Brain microvascular endothelial cell (primary cell): ENCODE data around the gene KRTAP10-2.

Experiments
- DNase-seq: peaks from one replicate; pipeline ENCODE4 v3.0.0-alpha.2; 2020
- H3K27ac ChIP-seq: fragments of 250-450 bp; sonication (Bioruptor Pico); 2 replicates; pipeline ENCODE4 v1.5.1; 2020; ENCODE audit warnings: mild to moderate bottlenecking, moderate library complexity
- H3K27me3 ChIP-seq: fragments of 250-450 bp; sonication (Bioruptor Pico); replicated peaks from 2 replicates; pipeline ENCODE4 v1.5.1; 2020; ENCODE audit warnings: mild to moderate bottlenecking
- H3K36me3 ChIP-seq: fragments of 250-450 bp; sonication (Bioruptor Pico); replicated peaks from 2 replicates; pipeline ENCODE4 v1.5.1; 2020; ENCODE audit warnings: mild to moderate bottlenecking
- H3K4me3 ChIP-seq: 2 replicates; pipeline ENCODE4 v1.5.1; 2011; ENCODE audit warnings: low read depth, mild to moderate bottlenecking, control low read depth, low read length, moderate library complexity
- CTCF ChIP-seq: IDR thresholded peaks from 2 replicates; pipeline ENCODE4 v1.5.1; 2011; ENCODE audit warnings: low read depth, mild to moderate bottlenecking, moderate library complexity, low read length, control low read depth, inconsistent platforms; ENCODE audit errors: missing control alignments
- in situ Hi-C: cut with HindIII; loops from 2 replicates; pipeline ENCODE4 v1.10.0; 2017; ENCODE audit warnings: low sequenced_read_pairs, low pct_ligation_motif_present

Gene KRTAP10-2

GRCh38 chr21:44590311-44590721 lies 39.0 kb upstream of the KRTAP10-2 start:
- Histone ChIP-seq H3K27ac (no peak overlapping the region), H3K27me3 (peaks cover 11% of the 10 kb centered on the region), H3K36me3 (no peaks in the 10 kb centered on the region), H3K4me3 (no peak overlapping the region)
- no peak for TF ChIP-seq CTCF
- DNase-seq, result no peak
- in situ Hi-C loops, result no loop called here

- H3K4me3 ChIP-seq, result no peak overlapping the region
- no peak for TF ChIP-seq CTCF
- in situ Hi-C loops, result no loop called here
- no peak overlapping the region for H3K27ac ChIP-seq
- no peaks in the 10 kb centered on the region for H3K36me3 ChIP-seq
- DNase-seq, result no peak
- peaks cover 11% of the 10 kb centered on the region for H3K27me3 ChIP-seq
Observed at GRCh38 chr21:44589586-44590305, 38.4 kb upstream of the KRTAP10-2 start.

DNA sequence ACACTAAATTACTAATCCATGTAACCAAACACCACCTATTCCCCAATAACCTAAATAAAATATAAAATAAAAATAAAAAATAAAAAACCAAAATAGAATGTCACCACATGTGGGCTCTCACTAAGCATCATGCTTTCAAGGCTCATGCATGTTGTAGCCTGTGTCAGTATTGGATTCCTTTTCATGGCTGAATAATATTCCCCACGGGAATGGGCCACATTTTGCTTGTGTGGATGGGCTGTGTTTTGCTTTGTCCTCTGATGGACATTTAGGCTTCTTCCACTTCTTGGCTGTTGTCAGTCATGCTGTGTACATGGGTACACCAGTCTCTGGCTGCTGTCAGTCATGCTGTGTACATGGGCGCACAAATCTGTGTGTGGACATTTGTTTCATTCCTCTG lies 37.8 kb upstream of the KRTAP10-2 start:
- TF ChIP-seq CTCF, result no peak
- H3K36me3 ChIP-seq, result no peaks in the 10 kb centered on the region
- H3K27ac ChIP-seq, result no peak overlapping the region
- no peak overlapping the region for H3K4me3 ChIP-seq
- no peak for DNase-seq
- peaks cover 11% of the 10 kb centered on the region for H3K27me3 ChIP-seq
- in situ Hi-C loops, result no loop called here

DNA sequence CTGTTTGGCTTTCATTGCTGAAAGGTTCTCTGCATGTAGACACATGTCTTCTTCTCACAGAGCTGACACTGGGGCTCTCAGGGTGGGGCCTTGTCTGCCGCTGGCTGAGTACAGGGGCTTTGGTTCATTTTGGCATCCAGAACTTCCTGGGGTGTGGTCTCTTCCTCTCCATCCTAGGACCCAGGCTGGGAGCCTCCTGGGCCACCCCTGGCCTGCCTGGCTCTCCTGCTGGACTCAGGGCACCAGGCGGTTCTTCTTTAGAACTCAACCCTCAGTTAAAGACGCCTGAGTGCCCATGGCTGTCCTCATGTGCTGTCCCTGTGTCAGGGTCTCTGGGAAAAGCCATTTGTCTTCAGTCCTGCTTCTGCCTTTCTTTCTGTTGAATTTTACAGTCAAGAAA lies 34.6 kb upstream of the KRTAP10-2 start:
- Histone ChIP-seq H3K36me3 (no peaks in the 10 kb centered on the region), H3K27me3 (no peaks in the 10 kb centered on the region), H3K27ac (no peak overlapping the region), H3K4me3 (no peak overlapping the region)
- TF ChIP-seq CTCF, result no peak
- no peak for DNase-seq
- in situ Hi-C loops, result no loop called here

DNA sequence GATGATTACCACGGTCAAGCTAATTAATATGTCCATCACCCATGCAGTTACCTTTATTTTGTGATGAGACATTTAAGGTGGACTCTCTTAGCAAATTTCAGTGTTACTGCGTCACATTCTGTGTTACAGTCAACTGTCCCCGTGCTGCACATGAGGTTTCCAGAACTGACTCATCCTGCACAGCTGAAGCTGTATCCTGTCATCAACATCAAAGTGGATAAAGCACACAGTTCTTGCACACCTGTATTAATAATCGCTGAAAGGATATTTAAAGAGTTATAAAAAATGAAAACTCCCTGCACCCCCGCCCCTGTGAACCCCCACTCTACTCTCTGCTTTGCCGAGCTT lies 32.5 kb upstream of the KRTAP10-2 start:
- TF ChIP-seq CTCF, result no peak
- no peak for DNase-seq

More for the DNA sequence above, 32.5 kb upstream of the KRTAP10-2 start:
- Histone ChIP-seq H3K36me3 (no peaks in the 10 kb centered on the region), H3K27me3 (no peaks in the 10 kb centered on the region), H3K4me3 (no peak overlapping the region), H3K27ac (no peak overlapping the region)
- in situ Hi-C loops, result no loop called here
